ENCODE data around the gene SEPTIN10.
A peak's percentile ranks its signal among the peaks of the same experiment; 100 is the strongest.

Gene SEPTIN10

GRCh38 chr2:109613922-109614714, at the start of gene SEPTIN10, which contains the start of gene SOWAHC:
TSS of gene SEPTIN10 (minus strand) at chr2:109613966. CDS start at chr2:109613827, 139 bp downstream.
TSS of gene SOWAHC (plus strand) at chr2:109614364. CDS start at chr2:109614490, 126 bp downstream.
- Histone ChIP-seq H3K9ac (ENCODE audit: low read depth, low read length) (peak within 1 kb of the TSS; percentile 98), H3K9me3 (ENCODE audit: control insufficient read depth, insufficient read depth, low read length) (no peaks in the 10 kb centered on the region), H3K4me1 (ENCODE audit: insufficient read depth, low read length) (peaks cover 17% of the 10 kb centered on the region), H3K36me3 (ENCODE audit: insufficient read depth, low read length) (no peaks in the 10 kb centered on the region)

GRCh38 chr2:109662889-109663288, 49.1 kb upstream of the SEPTIN10 start:
- H3K9me3 ChIP-seq (ENCODE audit: control insufficient read depth, insufficient read depth, low read length) = no peaks in the 10 kb centered on the region
- no peaks in the 10 kb centered on the region for H3K36me3 ChIP-seq (ENCODE audit: insufficient read depth, low read length)
- no peak overlapping the region for H3K9ac ChIP-seq (ENCODE audit: low read depth, low read length)
- H3K4me1 ChIP-seq (ENCODE audit: insufficient read depth, low read length) = peaks cover 3% of the 10 kb centered on the region; the same call in 1 of the 2 replicates

- H3K9me3 ChIP-seq (ENCODE audit: control insufficient read depth, insufficient read depth, low read length) = no peaks in the 10 kb centered on the region
- H3K36me3 ChIP-seq (ENCODE audit: insufficient read depth, low read length) = no peaks in the 10 kb centered on the region
- peaks cover 3% of the 10 kb centered on the region; the same call in 1 of the 2 replicates for H3K4me1 ChIP-seq (ENCODE audit: insufficient read depth, low read length)
- no peak overlapping the region for H3K9ac ChIP-seq (ENCODE audit: low read depth, low read length)
Observed at GRCh38 chr2:109660046-109660860, 46.5 kb upstream of the SEPTIN10 start.

- Histone ChIP-seq H3K36me3 (ENCODE audit: insufficient read depth, low read length) (no peaks in the 10 kb centered on the region), H3K4me1 (ENCODE audit: insufficient read depth, low read length) (peaks cover 4% of the 10 kb centered on the region; the same call in 1 of the 2 replicates)
Observed at GRCh38 chr2:109659396-109660045, 45.8 kb upstream of the SEPTIN10 start.

GRCh38 chr2:109655287-109655686, 41.5 kb upstream of the SEPTIN10 start:
- H3K9ac ChIP-seq (ENCODE audit: low read depth, low read length) = no peak overlapping the region
- peaks cover 5% of the 10 kb centered on the region; the same call in 1 of the 2 replicates for H3K4me1 ChIP-seq (ENCODE audit: insufficient read depth, low read length)
- H3K36me3 ChIP-seq (ENCODE audit: insufficient read depth, low read length) = no peaks in the 10 kb centered on the region
- no peaks in the 10 kb centered on the region for H3K9me3 ChIP-seq (ENCODE audit: control insufficient read depth, insufficient read depth, low read length)

More at GRCh38 chr2:109659396-109660045, 45.8 kb upstream of the SEPTIN10 start:
- H3K9me3 ChIP-seq (ENCODE audit: control insufficient read depth, insufficient read depth, low read length) = no peaks in the 10 kb centered on the region
- H3K9ac ChIP-seq (ENCODE audit: low read depth, low read length) = no peak overlapping the region

GRCh38 chr2:109654326-109655050, 40.7 kb upstream of the SEPTIN10 start:
- no peaks in the 10 kb centered on the region for H3K36me3 ChIP-seq (ENCODE audit: insufficient read depth, low read length)
- peaks cover 3% of the 10 kb centered on the region; the same call in 1 of the 2 replicates for H3K4me1 ChIP-seq (ENCODE audit: insufficient read depth, low read length)
- H3K9ac ChIP-seq (ENCODE audit: low read depth, low read length) = no peak overlapping the region
- H3K9me3 ChIP-seq (ENCODE audit: control insufficient read depth, insufficient read depth, low read length) = no peaks in the 10 kb centered on the region

GRCh38 chr2:109649736-109650695, 36.2 kb upstream of the SEPTIN10 start:
- Histone ChIP-seq H3K9me3 (ENCODE audit: control insufficient read depth, insufficient read depth, low read length) (no peaks in the 10 kb centered on the region), H3K36me3 (ENCODE audit: insufficient read depth, low read length) (no peaks in the 10 kb centered on the region), H3K4me1 (ENCODE audit: insufficient read depth, low read length) (peaks cover 15% of the 10 kb centered on the region), H3K9ac (ENCODE audit: low read depth, low read length) (no peak overlapping the region)

- H3K9ac ChIP-seq (ENCODE audit: low read depth, low read length) = no peak overlapping the region
- H3K36me3 ChIP-seq (ENCODE audit: insufficient read depth, low read length) = no peaks in the 10 kb centered on the region
- H3K9me3 ChIP-seq (ENCODE audit: control insufficient read depth, insufficient read depth, low read length) = no peaks in the 10 kb centered on the region
- H3K4me1 ChIP-seq (ENCODE audit: insufficient read depth, low read length) = peaks cover 22% of the 10 kb centered on the region
Observed at GRCh38 chr2:109648041-109648527, 34.3 kb upstream of the SEPTIN10 start.

- Histone ChIP-seq H3K9ac (ENCODE audit: low read depth, low read length) (no peak overlapping the region), H3K36me3 (ENCODE audit: insufficient read depth, low read length) (no peaks in the 10 kb centered on the region), H3K4me1 (ENCODE audit: insufficient read depth, low read length) (peaks cover 22% of the 10 kb centered on the region), H3K9me3 (ENCODE audit: control insufficient read depth, insufficient read depth, low read length) (no peaks in the 10 kb centered on the region)
Observed at GRCh38 chr2:109647636-109648035, 33.9 kb upstream of the SEPTIN10 start.

GRCh38 chr2:109646961-109647360, 33.2 kb upstream of the SEPTIN10 start:
- Histone ChIP-seq H3K4me1 (ENCODE audit: insufficient read depth, low read length) (peaks cover 22% of the 10 kb centered on the region), H3K9me3 (ENCODE audit: control insufficient read depth, insufficient read depth, low read length) (no peaks in the 10 kb centered on the region), H3K36me3 (ENCODE audit: insufficient read depth, low read length) (no peaks in the 10 kb centered on the region), H3K9ac (ENCODE audit: low read depth, low read length) (no peak overlapping the region)

- H3K4me1 ChIP-seq (ENCODE audit: insufficient read depth, low read length) = peaks cover 22% of the 10 kb centered on the region
- no peaks in the 10 kb centered on the region for H3K9me3 ChIP-seq (ENCODE audit: control insufficient read depth, insufficient read depth, low read length)
- no peak overlapping the region for H3K9ac ChIP-seq (ENCODE audit: low read depth, low read length)
- no peaks in the 10 kb centered on the region for H3K36me3 ChIP-seq (ENCODE audit: insufficient read depth, low read length)
Observed at GRCh38 chr2:109645412-109646184, 31.8 kb upstream of the SEPTIN10 start.

- H3K36me3 ChIP-seq (ENCODE audit: insufficient read depth, low read length) = no peaks in the 10 kb centered on the region
- H3K9me3 ChIP-seq (ENCODE audit: control insufficient read depth, insufficient read depth, low read length) = no peaks in the 10 kb centered on the region
- no peak overlapping the region for H3K9ac ChIP-seq (ENCODE audit: low read depth, low read length)
- peaks cover 22% of the 10 kb centered on the region for H3K4me1 ChIP-seq (ENCODE audit: insufficient read depth, low read length)
Observed at GRCh38 chr2:109644571-109645275, 31.0 kb upstream of the SEPTIN10 start.
